NOMO-1 treated with dmso at 0.1 percent for 144 hours (cell line): Measurements from ENCODE around the gene NEDD8.

Source experiments
- DNase-seq: peaks from one replicate; lab custom pipeline; 2025; ENCODE audit not compliant: unreplicated experiment; lab: John Stamatoyannopoulos, UW

NEDD8 gene

GRCh38 chr14:24182110-24182882 is 49.9 kb downstream of the NEDD8 start:
- DNase-seq = no peak

GRCh38 chr14:24181371-24182077 is 50.6 kb downstream of the NEDD8 start:
- DNase-seq = no peak

- no peak for DNase-seq
Measured at GRCh38 chr14:24179961-24180796, 52.0 kb downstream of the NEDD8 start.

- DNase-seq = no peak
Measured at GRCh38 chr14:24179294-24179960, 52.7 kb downstream of the NEDD8 start.

- no peak for DNase-seq
Measured at GRCh38 chr14:24178399-24179178, 53.6 kb downstream of the NEDD8 start.

GRCh38 chr14:24177891-24178290 is 54.3 kb downstream of the NEDD8 start:
- no peak for DNase-seq

GRCh38 chr14:24177041-24177825 is 54.9 kb downstream of the NEDD8 start:
- no peak for DNase-seq

GRCh38 chr14:24176599-24176998 is 55.6 kb downstream of the NEDD8 start:
- DNase-seq = no peak

- no peak for DNase-seq
Measured at GRCh38 chr14:24172871-24173281, 59.3 kb downstream of the NEDD8 start.

- no peak for DNase-seq
Measured at GRCh38 chr14:24172261-24172860, 59.8 kb downstream of the NEDD8 start.

- no peak for DNase-seq
Measured at GRCh38 chr14:24171422-24172260, 60.5 kb downstream of the NEDD8 start, which contains the start of gene REC8. Gene REC8, plus strand, starts transcription at chr14:24172080. Its CDS starts 473 bp downstream, at chr14:24172553.

GRCh38 chr14:24167469-24168114 is 64.6 kb downstream of the NEDD8 start:
- no peak for DNase-seq
